NCI-H774 (cell line): ENCODE data around the gene RETSAT.
"Not testable (repeated sequence)": the region's sequence is repeated elsewhere in the genome, so short reads cannot be mapped to it uniquely, and the experiment has no call there.

Source experiments
- DNase-seq: peaks from one replicate; lab custom pipeline; 2025; lab: John Stamatoyannopoulos, UW

Gene RETSAT

GRCh38 chr2:85354286-85355072, at the start of gene RETSAT, which contains the start of gene ELMOD3:
Gene RETSAT, minus strand, starts transcription at chr2:85354528. Its CDS starts 21 bp downstream, at chr2:85354507.
Gene ELMOD3, plus strand, starts transcription at chr2:85354769. Its CDS starts 2,430 bp downstream, at chr2:85357199.
- peak; percentile 96 for DNase-seq

GRCh38 chr2:85401844-85402243, 47.5 kb upstream of the RETSAT start:
- DNase-seq, result no peak

- no peak for DNase-seq
Observed at GRCh38 chr2:85401464-85401805, 47.1 kb upstream of the RETSAT start.

GRCh38 chr2:85400541-85401463, 46.5 kb upstream of the RETSAT start:
- no peak for DNase-seq

GRCh38 chr2:85400023-85400422, 45.7 kb upstream of the RETSAT start:
- no peak for DNase-seq

- no peak for DNase-seq
Observed at GRCh38 chr2:85399183-85399455, 44.8 kb upstream of the RETSAT start.

- DNase-seq, result no peak
Observed at GRCh38 chr2:85398426-85399182, 44.3 kb upstream of the RETSAT start.

GRCh38 chr2:85397925-85398331, 43.6 kb upstream of the RETSAT start:
- no peak for DNase-seq

GRCh38 chr2:85396531-85397470, 42.5 kb upstream of the RETSAT start:
- no peak for DNase-seq

GRCh38 chr2:85395912-85396475, 41.7 kb upstream of the RETSAT start:
- no peak for DNase-seq

GRCh38 chr2:85394976-85395375, 40.6 kb upstream of the RETSAT start:
- DNase-seq, result no peak

- DNase-seq, result no peak
Observed at GRCh38 chr2:85394261-85394681, 39.9 kb upstream of the RETSAT start.

GRCh38 chr2:85393836-85394235, 39.5 kb upstream of the RETSAT start:
- no peak for DNase-seq

GRCh38 chr2:85390941-85391669, 36.8 kb upstream of the RETSAT start:
- DNase-seq, result no peak

GRCh38 chr2:85388878-85389538, 34.7 kb upstream of the RETSAT start:
- DNase-seq, result no peak

- no peak for DNase-seq
Observed at GRCh38 chr2:85387754-85388153, 33.4 kb upstream of the RETSAT start.

- DNase-seq, result no peak
Observed at GRCh38 chr2:85385746-85386145, 31.4 kb upstream of the RETSAT start.

GRCh38 chr2:85383850-85384249, 29.5 kb upstream of the RETSAT start:
- no peak for DNase-seq

- not testable (repeated sequence) for DNase-seq
Observed at GRCh38 chr2:85383151-85383550, 28.8 kb upstream of the RETSAT start.

GRCh38 chr2:85380048-85380447, 25.7 kb upstream of the RETSAT start:
- DNase-seq, result no peak
